AG04450 (cell line): Measurements from ENCODE around the gene BAIAP2L2. TPM values are rescaled to one million over a fixed set of nuclear protein-coding genes. Genes with fewer than 3 reads are reported as not detected.
A peak's percentile ranks its signal among the peaks of the same experiment; 100 is the strongest.

ENCODE experiments used
- CTCF ChIA-PET: fragments of 300-600, 350-600 bp; formaldehyde crosslinking; extraction: SDS; loops from one replicate; lab custom pipeline; 2022; ENCODE audit warnings: antibody characterized with exemption, inconsistent platforms; lab: Charles Lee
- POLR2A ChIA-PET: fragments of 350-600 bp; formaldehyde crosslinking; extraction: SDS; loops from one replicate; lab custom pipeline; 2021; ENCODE audit warnings: antibody characterized with exemption, inconsistent platforms; lab: Yijun Ruan, JAX
- DNase-seq: peaks from one replicate; pipeline ENCODE4 v3.0.0-alpha.2; 2011; ENCODE audit warnings: low read depth, low spot score
- H3K27ac ChIP-seq: one replicate; pipeline ENCODE4 v1.5.1; 2012; ENCODE audit warnings: low read depth, low read length, control low read depth
- H3K27me3 ChIP-seq: one replicate; pipeline ENCODE4 v1.6.0; 2012; ENCODE audit warnings: low read length; ENCODE audit not compliant: control insufficient read depth, insufficient read depth
- H3K4me3 ChIP-seq: 2 replicates; pipeline ENCODE4 v1.5.1; 2011; ENCODE audit warnings: mild to moderate bottlenecking, low read depth, low read length, control low read depth
- H3K9me3 ChIP-seq: 2 replicates; pipeline ENCODE4 v1.5.1; 2012; ENCODE audit warnings: low read length; ENCODE audit not compliant: control insufficient read depth, insufficient read depth
- CTCF ChIP-seq: IDR thresholded peaks from 2 replicates; pipeline ENCODE4 v1.5.1; 2011; ENCODE audit warnings: low read depth, low read length, control low read depth, inconsistent platforms
- polyA plus RNA-seq: library from polyadenylated mRNA; depleted of rRNA; stranded (reverse); fragments of >200 nt; gene quantifications from 2 replicates; pipeline ENCODE4 v1.2.3, GENCODE V29; 2011

BAIAP2L2 gene
- polyA plus RNA-seq, 1 experiment: 0.04 TPM

- POLR2A ChIA-PET: no interaction called here
- Histone ChIP-seq H3K4me3 (no peak overlapping the region), H3K27me3 (no peaks in the 10 kb centered on the region), H3K9me3 (no peaks in the 10 kb centered on the region), H3K27ac (no peak overlapping the region)
- CTCF ChIA-PET: interaction anchor here (0.6 kb wide), 1 partner anchor 225 kb away, joined by 3 read pairs; no protein-coding TSS in a partner anchor
- no peak for DNase-seq
- TF ChIP-seq CTCF: no peak
These were observed 44.0 kb downstream of the BAIAP2L2 start for GRCh38 chr22:38066381-38067027.

DNA sequence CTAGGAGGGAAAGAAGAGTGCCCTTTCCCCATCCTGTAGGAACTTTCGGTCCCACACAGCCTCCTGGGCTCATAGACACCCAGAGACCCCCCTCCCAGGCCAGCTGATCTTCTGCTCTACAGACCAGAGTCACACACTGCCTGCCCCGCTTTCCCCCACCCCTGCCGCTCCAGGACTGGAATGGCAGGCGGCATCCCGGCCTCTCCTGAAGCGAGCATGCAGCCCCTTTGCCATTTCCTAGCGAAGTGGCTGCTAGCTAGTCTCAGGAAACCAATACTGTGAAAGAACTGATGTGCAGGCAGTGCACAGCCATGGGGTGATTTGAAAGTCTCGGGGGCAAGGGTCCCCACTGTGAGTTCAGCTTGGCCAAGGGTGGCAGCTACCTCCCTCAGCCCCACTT is 44.9 kb downstream of the BAIAP2L2 start:
- no peak for TF ChIP-seq CTCF
- Histone ChIP-seq H3K27me3 (no peaks in the 10 kb centered on the region), H3K9me3 (no peaks in the 10 kb centered on the region), H3K4me3 (no peak overlapping the region), H3K27ac (no peak overlapping the region)
- POLR2A ChIA-PET: no interaction called here
- CTCF ChIA-PET: interaction anchor here (1.1 kb wide), 1 partner anchor 13 kb away, joined by 5 read pairs; no protein-coding TSS in a partner anchor
- no peak for DNase-seq

- no peak for DNase-seq
- POLR2A ChIA-PET: no interaction called here
These were observed 47.7 kb downstream of the BAIAP2L2 start for GRCh38 chr22:38062791-38063190.

DNA sequence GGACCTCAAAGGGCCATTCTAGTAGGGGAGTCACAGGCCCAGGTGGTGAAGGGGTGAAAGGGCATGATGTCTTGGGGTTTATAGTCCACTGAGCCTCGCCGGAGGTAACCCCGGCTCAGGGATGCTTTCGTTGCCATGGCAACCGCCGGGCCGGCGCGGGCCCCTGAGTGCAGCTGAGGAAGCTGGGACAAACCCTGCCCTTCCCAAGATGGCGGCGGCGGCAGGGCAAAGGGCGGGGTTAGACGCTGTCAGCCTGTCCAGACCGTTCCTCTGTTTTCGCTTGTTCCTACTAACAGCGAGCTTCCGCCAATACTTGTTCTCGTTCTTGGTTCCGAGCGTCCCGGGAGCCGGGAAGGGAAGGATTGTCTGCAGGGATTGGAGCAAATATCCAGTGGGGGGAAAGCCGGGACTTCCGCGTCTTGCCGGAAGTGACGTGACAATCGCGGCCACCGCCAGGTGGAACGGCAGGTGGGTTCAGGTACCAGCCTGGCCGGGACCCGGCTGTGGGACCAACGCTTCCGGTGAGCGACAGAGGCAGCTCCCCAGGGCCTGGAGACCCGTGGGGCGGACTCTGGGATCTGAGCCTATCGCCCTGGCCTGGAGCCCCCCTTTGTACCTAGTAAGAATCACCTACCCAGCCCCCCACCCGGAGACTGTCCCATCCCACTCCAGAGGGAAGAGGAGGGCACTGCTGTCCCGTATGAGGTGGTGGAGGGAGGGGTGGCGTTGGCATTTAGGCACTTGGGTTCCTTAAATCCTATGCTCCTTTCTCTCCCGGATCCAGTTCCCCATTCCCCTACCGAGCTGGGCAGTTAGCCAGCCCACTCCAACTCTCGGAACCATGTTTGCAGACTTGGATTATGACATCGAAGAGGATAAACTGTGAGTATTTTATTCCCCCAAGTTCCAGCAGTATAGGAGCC is 53.3 kb downstream of the BAIAP2L2 start, which contains the start of gene PICK1:
PICK1 (plus strand) TSS at position 436 of the 923 bp plus-strand sequence; CDS start at position 842, 406 bp downstream.
- TF ChIP-seq CTCF: no peak
- ChIA-PET POLR2A (interaction anchor here (1.4 kb wide), 1 partner anchor 13 kb away, joined by 3 read pairs; no protein-coding TSS in a partner anchor), CTCF (interaction anchor here (1.0 to 1.5 kb wide), 2 partner anchors 12 to 515 kb away, joined by 3 to 5 read pairs; no protein-coding TSS in a partner anchor)
- Histone ChIP-seq H3K27me3 (no peaks in the 10 kb centered on the region), H3K27ac (peak within 1 kb of the TSS; percentile 77), H3K4me3 (peak within 1 kb of the TSS; percentile 70), H3K9me3 (peaks cover 7% of the 10 kb centered on the region; the same call in 1 of the 2 replicates)
- DNase-seq: peak; percentile 63

More at GRCh38 chr22:38062791-38063190, 47.7 kb downstream of the BAIAP2L2 start:
- TF ChIP-seq CTCF: no peak
- no peak overlapping the region for H3K27ac ChIP-seq
- CTCF ChIA-PET: no interaction called here
- no peaks in the 10 kb centered on the region for H3K9me3 ChIP-seq
- H3K4me3 ChIP-seq: no peak overlapping the region
- H3K27me3 ChIP-seq: no peaks in the 10 kb centered on the region
